Measurements from ENCODE around the gene DRAM1.
"Not testable (repeated sequence)": the region's sequence is repeated elsewhere in the genome, so short reads cannot be mapped to it uniquely, and the experiment has no call there.

DRAM1 gene

GRCh38 chr12:101855364-101855884 lies 22.0 kb upstream of the DRAM1 start:
- no peak overlapping the region for H3K27ac ChIP-seq
- no peak for TF ChIP-seq CTCF (conservative IDR thresholded peaks at IDR 0.05)

- TF ChIP-seq CTCF (conservative IDR thresholded peaks at IDR 0.05), result no peak
- no peak overlapping the region for H3K27ac ChIP-seq
Observed at GRCh38 chr12:101855976-101856375, 21.4 kb upstream of the DRAM1 start.

GRCh38 chr12:101856614-101857013 lies 20.8 kb upstream of the DRAM1 start:
- H3K27ac ChIP-seq, result not testable (repeated sequence)

- no peak for TF ChIP-seq CTCF (conservative IDR thresholded peaks at IDR 0.05)
- no peak overlapping the region for H3K27ac ChIP-seq
Observed at GRCh38 chr12:101857043-101857558, 20.3 kb upstream of the DRAM1 start.

GRCh38 chr12:101858361-101858760 lies 19.0 kb upstream of the DRAM1 start:
- H3K27ac ChIP-seq, result no peak overlapping the region
- TF ChIP-seq CTCF (conservative IDR thresholded peaks at IDR 0.05), result no peak

GRCh38 chr12:101859664-101860607 lies 17.4 kb upstream of the DRAM1 start:
- TF ChIP-seq CTCF (conservative IDR thresholded peaks at IDR 0.05), result no peak
- H3K27ac ChIP-seq, result no peak overlapping the region

GRCh38 chr12:101861688-101862087 lies 15.7 kb upstream of the DRAM1 start:
- not testable (repeated sequence) for H3K27ac ChIP-seq

- no peak for TF ChIP-seq CTCF (conservative IDR thresholded peaks at IDR 0.05)
Observed at GRCh38 chr12:101862245-101862644, 15.1 kb upstream of the DRAM1 start.

More at GRCh38 chr12:101862245-101862644, 15.1 kb upstream of the DRAM1 start:
- H3K27ac ChIP-seq, result no peak overlapping the region
